Astrocyte of the spinal cord (primary cell): Measurements from ENCODE around the gene RANBP17.

ENCODE experiments used
- DNase-seq: peaks from one replicate; pipeline ENCODE4 v3.0.0; 2011; ENCODE audit warnings: low read depth, low spot score
- H3K4me3 ChIP-seq: 2 replicates; pipeline ENCODE4 v1.5.1; 2011; ENCODE audit warnings: low read depth, mild to moderate bottlenecking, low read length, moderate library complexity
- CTCF ChIP-seq: IDR thresholded peaks from 2 replicates; pipeline ENCODE4 v1.5.1; 2012; ENCODE audit warnings: low read depth, mild to moderate bottlenecking, low read length, inconsistent platforms
- in situ Hi-C: cut with HindIII; loops from 2 replicates; pipeline ENCODE4 v1.10.0; 2017; ENCODE audit warnings: low sequenced_read_pairs

RANBP17 gene

GRCh38 chr5:170986598-170986997 lies 124.8 kb downstream of the RANBP17 start:
- H3K4me3 ChIP-seq, result no peak overlapping the region
- peak; percentile 10 for TF ChIP-seq CTCF
- in situ Hi-C loops, result no loop called here
- peak; percentile 25 for DNase-seq

GRCh38 chr5:170993476-170993875 lies 131.7 kb downstream of the RANBP17 start:
- TF ChIP-seq CTCF, result no peak
- in situ Hi-C loops, result no loop called here
- DNase-seq, result no peak
- H3K4me3 ChIP-seq, result no peak overlapping the region

GRCh38 chr5:171010086-171010485 lies 148.3 kb downstream of the RANBP17 start:
- in situ Hi-C loops, result no loop called here
- H3K4me3 ChIP-seq, result no peak overlapping the region
- no peak for DNase-seq
- no peak for TF ChIP-seq CTCF

- H3K4me3 ChIP-seq, result no peak overlapping the region
- no peak for DNase-seq
- TF ChIP-seq CTCF, result no peak
- in situ Hi-C loops, result no loop called here
Measured at GRCh38 chr5:171010816-171011215, 149.0 kb downstream of the RANBP17 start.

GRCh38 chr5:171023508-171023907 lies 161.7 kb downstream of the RANBP17 start:
- TF ChIP-seq CTCF, result no peak
- H3K4me3 ChIP-seq, result no peak overlapping the region
- no peak for DNase-seq
- in situ Hi-C loops, result no loop called here

GRCh38 chr5:171024084-171024483 lies 162.3 kb downstream of the RANBP17 start:
- DNase-seq, result no peak
- no peak overlapping the region for H3K4me3 ChIP-seq
- no peak for TF ChIP-seq CTCF
- in situ Hi-C loops, result no loop called here

- in situ Hi-C loops, result no loop called here
- DNase-seq, result no peak
- no peak overlapping the region for H3K4me3 ChIP-seq
- TF ChIP-seq CTCF, result no peak
Measured at GRCh38 chr5:171029401-171029800, 167.6 kb downstream of the RANBP17 start.
